Measurements from ENCODE around the gene RPP30. TPM values are rescaled to one million over a fixed set of nuclear protein-coding genes. Genes with fewer than 3 reads are reported as not detected.
"Not testable (repeated sequence)": the region's sequence is repeated elsewhere in the genome, so short reads cannot be mapped to it uniquely, and the experiment has no call there.

The RPP30 gene
- total RNA-seq, 1 donor from 2014 or later: 36.7 TPM

DNA sequence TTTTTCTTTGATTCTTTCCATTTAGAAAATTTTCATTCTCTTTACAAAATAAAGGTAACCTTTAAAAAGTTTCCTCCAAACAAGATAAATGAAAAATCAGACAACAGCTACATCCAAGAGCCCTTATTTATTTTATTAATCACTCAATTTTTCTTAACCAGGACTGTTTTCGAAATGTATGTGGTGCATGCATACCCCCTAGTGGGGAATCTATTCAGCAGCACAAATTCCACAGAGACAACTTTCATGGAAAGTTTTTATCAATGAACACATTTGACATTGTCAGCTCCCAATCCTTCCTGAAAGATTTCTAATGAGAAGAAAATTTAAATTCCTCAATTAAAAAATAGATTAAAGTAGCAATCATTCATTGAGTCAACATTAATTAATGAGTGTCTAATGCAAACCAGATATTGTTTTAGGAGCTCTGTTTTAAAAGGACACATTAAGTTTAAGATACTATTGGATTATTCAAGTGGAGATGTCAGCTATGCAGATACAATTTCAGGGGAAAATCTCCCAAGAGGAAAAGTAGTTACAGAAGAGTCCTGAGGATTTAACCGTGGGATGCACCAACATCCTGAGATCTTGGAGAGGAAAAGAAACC lies 8.8 kb upstream of the RPP30 start:
- DNase-seq (ENCODE audit: missing footprints) (no peak), ATAC-seq (no peak)
- intact Hi-C loops (cut with DNase I): loop anchor here (5.0 kb wide), 1 partner anchor 111 kb away; no protein-coding TSS in a partner anchor

DNA sequence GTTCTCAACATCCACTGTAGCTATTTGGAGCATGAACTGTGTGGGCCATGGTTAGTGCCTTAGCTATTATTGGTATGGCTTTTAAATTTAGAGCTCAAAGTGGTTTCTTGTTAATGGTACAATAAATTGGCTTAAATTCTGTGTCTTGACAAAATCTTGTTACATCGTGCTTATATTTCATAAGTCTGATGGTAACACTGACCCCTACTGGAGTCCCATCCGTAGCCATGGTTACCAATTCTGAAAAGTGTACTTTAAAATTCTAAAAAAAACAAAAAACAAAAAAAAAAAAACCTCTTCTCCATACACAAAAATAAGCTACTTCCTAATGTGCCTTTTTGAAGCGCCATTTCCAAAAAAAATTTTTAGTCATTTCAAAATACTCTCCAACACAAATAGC lies 6.4 kb upstream of the RPP30 start:
- intact Hi-C loops (cut with DNase I): no loop called here
- DNase-seq (ENCODE audit: missing footprints) (no peak), ATAC-seq (no peak)

DNA sequence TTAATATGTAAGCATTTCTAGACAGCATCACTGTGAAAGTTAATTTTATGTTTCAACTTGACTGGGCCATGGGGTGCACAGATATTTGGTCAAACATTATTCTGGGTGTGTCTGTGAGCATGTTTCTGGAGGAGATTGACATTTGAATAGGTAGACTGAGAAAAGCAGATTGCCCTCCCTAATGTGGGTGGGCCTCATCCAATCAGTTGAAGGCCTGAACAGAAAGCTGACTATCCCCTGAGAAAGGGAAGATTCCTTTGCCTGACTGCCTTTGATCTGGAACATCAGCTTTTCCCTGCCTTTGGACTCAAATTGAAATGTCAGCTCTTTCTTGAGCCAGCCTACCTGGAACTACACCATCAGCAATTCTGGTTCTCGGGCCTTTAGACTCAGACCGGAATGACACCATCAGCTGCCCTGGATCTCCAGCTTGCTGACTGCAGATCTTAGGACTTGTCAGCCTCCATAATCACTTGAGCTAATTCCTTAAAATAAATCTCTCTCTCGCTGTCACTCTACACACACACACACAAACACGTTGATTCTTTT lies 5.7 kb upstream of the RPP30 start:
- intact Hi-C loops (cut with DNase I): no loop called here
- ATAC-seq (no peak), DNase-seq (ENCODE audit: missing footprints) (no peak)

DNA sequence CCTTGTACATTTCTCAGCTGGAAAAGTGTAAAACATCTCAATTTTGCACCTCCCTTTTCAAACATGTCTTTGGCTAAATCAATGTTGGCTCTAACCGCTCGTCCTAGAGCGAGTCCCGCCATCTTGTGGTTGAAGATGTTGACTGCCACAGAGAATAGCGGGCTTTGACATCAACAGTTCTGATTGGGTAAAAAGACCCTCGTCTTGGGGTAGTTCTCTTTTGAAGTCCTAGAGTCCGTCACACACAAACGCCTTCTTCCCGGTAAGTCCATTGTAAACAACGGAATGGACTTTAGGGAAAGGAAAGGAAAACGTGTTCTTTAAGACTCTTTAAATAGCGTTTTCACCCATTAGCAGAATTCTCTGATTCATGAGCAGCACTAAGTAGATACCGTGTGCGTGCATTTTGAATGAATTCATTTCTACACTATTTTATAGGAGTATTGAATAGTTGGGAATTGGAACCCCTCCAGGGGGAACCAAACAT lies 452 bp upstream of the RPP30 start:
- DNase-seq (ENCODE audit: missing footprints) (no peak), ATAC-seq (peak; percentile 73)
- intact Hi-C loops (cut with DNase I): no loop called here

DNA sequence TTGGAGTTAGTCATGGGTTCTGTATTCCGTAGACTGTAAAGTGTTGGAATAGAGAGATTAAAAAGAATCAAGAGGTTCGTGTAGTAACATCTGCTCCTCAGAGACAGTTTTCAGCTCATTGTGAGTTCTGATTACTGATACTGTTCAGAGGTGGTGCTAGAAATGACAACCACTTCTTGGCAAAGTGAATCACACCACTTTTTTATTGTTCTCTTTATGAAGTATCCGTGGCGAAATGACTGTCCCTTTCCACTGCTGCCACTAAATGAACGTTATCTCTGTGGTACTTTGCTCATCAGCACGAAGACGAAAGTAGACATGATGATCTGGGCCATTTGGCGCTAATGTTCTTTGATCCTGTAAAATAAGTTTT lies 860 bp downstream of the RPP30 start:
- intact Hi-C loops (cut with DNase I): no loop called here
- DNase-seq (ENCODE audit: missing footprints) (no peak), ATAC-seq (no peak)

DNA sequence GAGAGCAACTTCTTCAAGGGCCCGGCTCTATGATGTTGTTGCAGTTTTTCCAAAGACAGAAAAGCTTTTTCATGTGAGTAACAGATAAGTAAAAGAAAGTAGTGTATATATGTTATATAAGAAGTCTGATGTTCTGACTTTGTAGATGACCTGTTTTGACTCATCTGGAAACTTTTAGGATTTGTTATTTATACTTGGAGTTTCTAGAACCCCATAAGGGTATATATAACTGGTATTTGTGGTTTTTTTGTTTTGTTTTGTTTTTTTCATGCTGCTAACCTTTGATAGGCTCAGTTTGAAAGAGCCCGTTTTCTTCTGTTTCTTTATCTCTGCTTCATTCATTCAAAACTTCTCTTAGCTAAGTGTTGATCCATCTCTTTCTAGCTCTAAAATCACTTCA lies 7.3 kb downstream of the RPP30 start:
- no peak for ATAC-seq
- no peak for DNase-seq (ENCODE audit: missing footprints)
- intact Hi-C loops (cut with DNase I): no loop called here

DNA sequence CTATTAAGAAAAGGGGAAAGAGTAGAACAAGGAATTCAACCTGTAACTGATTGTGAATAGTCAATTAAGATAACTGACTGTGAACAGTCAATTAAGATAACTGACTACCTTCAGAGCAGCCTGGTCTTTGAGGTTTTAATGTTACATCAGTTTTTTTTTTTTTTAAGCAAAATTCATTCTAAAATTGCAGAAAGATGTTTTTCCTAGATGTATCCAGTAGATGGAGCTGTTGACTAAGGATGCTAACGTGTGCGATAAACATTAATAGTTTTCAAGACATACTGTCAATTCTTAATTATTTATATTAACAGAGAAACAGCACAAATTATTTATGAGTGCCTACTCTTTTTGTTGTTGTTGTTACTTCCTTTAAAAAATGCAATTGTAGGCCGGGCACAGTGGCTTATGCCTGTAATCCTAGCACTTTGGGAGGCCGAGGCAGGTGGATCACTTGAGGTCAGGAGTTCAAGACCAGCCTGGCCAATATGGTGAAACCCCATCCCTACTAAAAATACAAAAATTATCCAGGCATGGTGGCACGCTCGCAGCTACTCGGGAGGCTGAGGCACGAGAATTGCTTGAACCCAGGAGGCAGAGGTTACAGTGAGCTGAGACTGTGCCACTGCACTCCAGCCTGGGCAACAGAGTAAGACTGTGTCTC lies 8.4 kb downstream of the RPP30 start:
- intact Hi-C loops (cut with DNase I): loop anchor here (2.0 kb wide), 1 partner anchor 371 kb away; no protein-coding TSS in a partner anchor
- not testable (repeated sequence) for DNase-seq (ENCODE audit: missing footprints); ATAC-seq

DNA sequence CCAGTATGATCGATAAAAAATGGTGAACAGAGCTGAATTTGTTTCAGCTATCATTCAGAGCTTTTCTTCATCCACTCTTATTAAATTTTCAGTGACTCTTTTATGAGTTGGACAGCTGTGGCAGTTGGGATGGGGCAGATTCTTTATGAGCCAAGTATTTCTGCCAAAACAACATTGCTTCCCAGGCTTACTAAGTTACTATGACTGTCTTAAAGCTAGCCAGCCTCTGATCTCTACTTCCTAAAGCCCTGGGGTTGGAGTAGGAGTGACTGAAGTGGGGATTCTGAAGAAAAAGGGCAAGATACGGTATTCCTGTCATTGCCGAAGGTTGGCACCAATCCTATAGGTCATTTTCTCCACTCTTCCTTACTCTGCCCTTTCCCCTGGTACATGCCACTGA lies 12.7 kb downstream of the RPP30 start:
- ATAC-seq (no peak), DNase-seq (ENCODE audit: missing footprints) (no peak)
- intact Hi-C loops (cut with DNase I): no loop called here

DNA sequence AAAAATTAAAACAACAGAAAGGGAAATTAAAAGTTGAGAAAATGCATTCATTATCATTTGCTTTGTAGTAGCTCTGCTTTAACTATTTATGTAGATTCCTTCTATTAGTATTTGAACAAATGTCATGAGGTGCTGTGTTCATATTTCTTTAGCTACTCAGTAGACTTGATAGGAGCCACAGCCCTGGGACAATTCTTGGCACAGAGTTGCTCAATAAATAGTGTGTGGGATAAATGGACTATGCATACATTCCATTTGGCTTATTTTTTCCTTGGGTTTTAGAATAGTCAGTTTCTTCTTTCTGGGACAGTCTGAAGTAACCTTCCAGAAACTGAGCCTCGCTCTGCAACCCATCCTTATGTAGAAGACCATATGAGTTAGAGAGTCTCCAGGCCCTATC lies 13.4 kb downstream of the RPP30 start:
- ATAC-seq (no peak), DNase-seq (ENCODE audit: missing footprints) (no peak)
- intact Hi-C loops (cut with DNase I): no loop called here

DNA sequence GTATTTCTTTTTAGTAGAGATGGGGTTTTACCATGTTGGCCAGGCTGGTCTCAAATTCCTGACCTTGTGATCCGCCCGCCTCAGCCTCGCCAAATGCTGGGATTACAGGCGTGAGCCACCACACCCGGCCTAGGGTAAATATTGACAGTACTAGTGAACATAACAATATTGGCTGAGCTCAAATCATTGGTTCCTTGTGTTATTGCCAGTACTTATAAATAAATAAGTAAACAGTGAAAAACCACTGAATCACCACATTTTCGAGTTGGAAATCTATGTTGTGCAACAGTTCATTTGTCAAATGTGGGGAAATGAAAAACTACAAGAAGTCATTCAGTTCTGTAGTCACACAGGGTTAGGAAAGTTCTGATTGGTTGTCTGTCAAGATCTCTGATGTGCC lies 15.8 kb downstream of the RPP30 start:
- ATAC-seq: no peak
- intact Hi-C loops (cut with DNase I): no loop called here
- no peak for DNase-seq (ENCODE audit: missing footprints)

DNA sequence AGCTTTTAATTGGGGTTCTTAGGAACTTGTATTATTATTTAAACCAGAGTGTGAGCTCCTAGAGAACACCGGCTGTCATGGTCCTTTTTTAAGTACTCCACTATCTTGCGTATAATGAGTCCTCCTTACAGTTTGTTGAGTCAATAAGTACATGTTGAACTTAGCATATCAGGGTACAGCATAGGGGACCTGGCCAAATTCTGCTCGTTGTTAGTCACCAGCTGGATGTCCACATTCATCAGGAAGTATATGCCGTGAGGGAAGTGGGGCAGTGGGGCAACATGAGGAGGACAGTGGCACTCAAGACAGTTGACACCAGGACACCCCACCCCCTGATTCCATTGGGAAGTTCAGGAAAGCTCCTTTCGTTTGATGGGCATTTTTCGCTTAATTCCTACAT lies 16.6 kb downstream of the RPP30 start:
- ATAC-seq: no peak
- no peak for DNase-seq (ENCODE audit: missing footprints)
- intact Hi-C loops (cut with DNase I): no loop called here

DNA sequence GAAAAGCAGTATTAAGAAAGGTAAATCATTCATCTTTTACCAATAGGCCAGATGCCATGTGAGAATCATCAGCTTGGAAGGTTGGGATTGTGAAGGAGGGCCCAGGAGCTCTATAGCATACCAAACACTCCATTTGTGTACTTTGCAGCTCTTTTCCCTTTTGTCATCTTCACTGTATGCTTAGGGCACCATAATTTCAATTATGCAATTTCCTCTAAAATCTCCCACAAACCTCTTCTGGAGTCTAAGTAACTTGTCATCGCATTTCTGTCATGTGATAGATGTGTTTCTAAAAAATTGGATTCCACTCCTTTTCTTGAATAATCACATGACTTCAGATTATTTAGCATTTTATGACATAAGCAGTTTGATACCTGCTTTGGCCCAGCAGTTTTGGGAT lies 17.9 kb downstream of the RPP30 start:
- no peak for ATAC-seq
- intact Hi-C loops (cut with DNase I): no loop called here
- no peak for DNase-seq (ENCODE audit: missing footprints)

DNA sequence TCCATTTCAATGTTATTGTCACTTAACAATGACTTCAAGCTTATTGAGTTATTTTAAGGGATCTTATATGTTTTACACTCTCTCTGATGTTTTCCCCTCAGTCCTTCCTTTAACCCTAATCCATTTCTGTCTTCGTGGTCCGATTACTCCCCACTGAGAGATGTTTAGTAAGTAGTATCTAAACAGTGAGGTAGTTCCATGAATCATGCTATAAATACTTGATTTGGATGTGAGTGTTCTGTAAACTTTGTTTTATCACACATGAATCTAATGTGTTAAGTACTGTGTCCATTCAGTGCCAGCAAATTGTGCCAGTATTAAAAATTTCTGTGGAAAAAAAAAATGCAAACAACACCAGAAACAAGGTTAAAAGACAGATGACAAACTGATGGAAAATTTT lies 18.6 kb downstream of the RPP30 start:
- intact Hi-C loops (cut with DNase I): no loop called here
- ATAC-seq (no peak), DNase-seq (ENCODE audit: missing footprints) (no peak)

DNA sequence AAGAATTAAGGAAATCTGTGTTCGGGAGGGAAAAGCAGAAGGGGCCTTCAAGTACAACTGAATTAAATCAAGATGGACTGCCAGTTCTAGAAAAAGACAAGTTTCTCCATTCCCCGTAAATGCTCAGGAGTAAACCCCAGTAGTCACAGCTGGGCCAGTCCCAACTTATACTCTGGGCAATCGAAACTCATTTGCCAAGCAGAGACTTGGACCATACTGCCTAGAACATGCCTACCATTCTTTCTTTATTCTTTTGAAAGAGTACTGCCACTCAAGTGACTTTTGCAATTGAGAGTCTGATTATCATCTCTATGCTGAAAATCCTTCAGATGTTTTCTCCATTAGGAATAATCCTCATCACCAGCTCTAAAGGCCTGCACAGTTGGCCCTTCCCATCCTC lies 21.4 kb downstream of the RPP30 start:
- intact Hi-C loops (cut with DNase I): no loop called here
- ATAC-seq (no peak), DNase-seq (ENCODE audit: missing footprints) (no peak)

DNA sequence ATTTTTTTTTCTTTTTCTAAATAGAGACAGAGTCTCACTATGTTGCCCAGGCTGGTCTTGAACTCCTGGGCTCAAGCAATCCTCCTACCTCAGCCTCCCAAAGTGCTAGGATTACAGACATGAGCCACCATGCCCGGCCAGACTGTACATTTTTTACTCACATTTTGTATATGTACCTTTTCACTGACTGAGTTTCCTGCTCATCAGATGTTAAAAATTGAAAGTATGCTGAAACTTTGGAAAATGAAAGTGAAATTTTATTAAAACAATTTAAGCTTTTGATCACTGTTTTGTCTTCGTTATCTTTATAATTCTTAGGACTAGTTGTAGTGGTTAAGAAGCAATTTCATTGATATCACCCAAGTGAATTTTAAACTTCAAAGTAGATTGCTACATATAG lies 25.1 kb downstream of the RPP30 start:
- intact Hi-C loops (cut with DNase I); ATAC-seq; DNase-seq (ENCODE audit: missing footprints): not testable (repeated sequence)

DNA sequence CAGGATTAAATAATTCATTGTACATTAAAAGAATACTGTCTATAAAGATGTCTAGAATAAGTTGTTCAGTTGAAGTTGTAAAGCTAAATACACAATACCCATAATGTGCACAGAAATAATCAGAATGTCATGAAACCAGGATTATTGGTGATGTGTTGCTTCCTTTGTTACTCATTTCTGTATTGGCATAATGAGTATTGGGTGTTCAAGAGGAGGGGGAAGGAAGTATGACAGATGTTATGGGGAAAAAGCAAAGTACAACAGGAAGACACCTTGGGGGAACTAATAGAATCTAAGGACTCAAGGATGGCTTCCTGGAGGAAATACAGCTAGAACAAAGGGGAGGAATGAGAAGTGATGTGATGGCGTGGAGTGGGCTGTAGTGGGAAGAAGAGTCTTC lies 34.2 kb downstream of the RPP30 start:
- DNase-seq (ENCODE audit: missing footprints) (no peak), ATAC-seq (no peak)
- intact Hi-C loops (cut with DNase I): no loop called here

DNA sequence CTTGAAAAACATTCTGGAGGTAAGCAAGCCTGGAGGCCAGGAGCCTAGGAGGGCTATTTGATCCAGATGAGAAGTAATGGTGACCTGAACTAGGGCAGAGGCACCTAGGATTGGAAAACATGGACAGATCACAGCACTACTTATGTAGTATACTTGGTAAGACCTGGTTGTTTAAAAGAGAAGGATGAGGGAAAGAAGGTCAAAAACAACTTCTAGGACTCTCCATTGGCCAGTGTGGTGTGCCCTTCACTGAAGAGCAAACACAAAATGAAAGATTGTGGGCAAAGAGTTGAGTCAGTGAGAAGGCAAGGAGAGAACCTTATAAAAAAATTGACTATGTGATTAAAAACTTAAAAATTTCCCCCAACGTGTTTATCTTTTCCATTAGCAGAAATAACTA lies 34.8 kb downstream of the RPP30 start:
- ATAC-seq (no peak), DNase-seq (ENCODE audit: missing footprints) (no peak)
- intact Hi-C loops (cut with DNase I): no loop called here

DNA sequence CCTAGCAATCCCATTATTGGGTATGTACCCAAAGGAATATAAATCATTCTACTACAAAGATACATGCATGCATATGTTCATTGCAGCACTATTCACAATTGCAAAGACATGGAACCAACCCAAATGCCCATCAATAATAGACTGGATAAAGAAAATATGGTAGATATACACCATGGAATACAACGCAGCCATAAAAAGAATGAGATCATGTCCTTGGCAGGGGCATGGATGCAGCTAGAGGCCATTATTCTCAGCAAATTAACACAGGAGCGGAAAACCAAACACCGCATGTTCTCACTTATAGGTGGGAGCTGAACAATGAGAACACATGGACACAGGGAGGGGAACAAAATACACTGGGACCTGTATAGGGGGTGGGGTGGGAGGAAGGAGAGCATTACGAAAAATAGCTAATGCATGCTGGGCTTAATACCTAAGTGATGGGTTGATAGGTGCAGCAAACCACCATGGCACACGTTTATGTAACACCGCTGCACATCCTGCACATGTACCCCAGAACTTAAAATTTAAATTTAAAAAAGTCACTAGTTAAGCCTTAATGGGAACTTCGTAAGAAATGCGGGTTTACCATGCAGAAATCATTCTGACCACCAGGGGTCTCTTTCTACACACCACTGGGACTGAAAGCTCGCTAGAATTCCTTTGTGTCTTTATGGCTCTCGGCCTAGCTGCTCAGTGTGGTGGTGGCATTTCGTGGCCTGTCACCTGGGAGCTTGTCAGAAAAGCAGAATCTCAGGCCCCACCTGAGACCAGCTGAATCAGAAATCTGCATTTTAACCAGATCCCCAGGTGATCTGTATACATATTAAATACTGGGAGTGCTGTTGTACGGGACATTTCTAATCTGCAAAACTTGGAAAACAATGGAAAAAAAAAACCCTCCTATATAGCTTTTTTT lies 39.6 kb downstream of the RPP30 start:
- DNase-seq (ENCODE audit: missing footprints) (no peak), ATAC-seq (peak; percentile 81)
- intact Hi-C loops (cut with DNase I): loop anchor here (2.0 to 10.0 kb wide), 3 partner anchors 59 to 339 kb away; no protein-coding TSS in a partner anchor

DNA sequence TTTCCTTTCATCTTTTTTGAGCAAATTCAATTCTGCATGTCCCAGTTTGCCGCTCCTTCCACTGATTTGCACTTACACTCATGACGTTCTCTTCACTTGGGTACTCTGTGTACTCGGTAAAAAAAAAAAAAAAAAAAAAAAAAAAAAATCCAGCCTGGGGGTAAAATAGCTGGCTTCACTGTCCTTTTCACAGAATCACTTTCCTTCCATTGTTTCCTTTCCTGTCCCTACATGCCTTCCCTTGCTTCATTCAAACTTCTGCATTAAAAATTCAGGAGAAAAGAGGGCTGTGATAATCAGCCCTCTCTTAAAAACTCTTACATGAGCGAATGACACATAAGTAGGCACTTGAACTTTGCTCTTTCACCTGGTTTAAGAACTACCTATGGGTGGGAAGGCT lies 40.4 kb downstream of the RPP30 start:
- DNase-seq (ENCODE audit: missing footprints) (no peak), ATAC-seq (no peak)
- intact Hi-C loops (cut with DNase I): loop anchor here (2.0 to 10.0 kb wide), 2 partner anchors 59 to 253 kb away; no protein-coding TSS in a partner anchor

Measured in Right ventricle myocardium inferior (tissue), 1 donor.